GM06990 (cell line): ENCODE data around the gene GMFB.

ENCODE experiments used
- DNase-seq: peaks from one replicate; pipeline ENCODE4 v3.0.0-alpha.2; 2011; ENCODE audit not compliant: insufficient read length; ENCODE audit errors: extremely low read depth
- H3K27me3 ChIP-seq: replicated peaks from 2 replicates; pipeline ENCODE4 v1.6.0; 2011; ENCODE audit warnings: low read length; ENCODE audit not compliant: control insufficient read depth, insufficient read depth
- H3K36me3 ChIP-seq: 2 replicates; pipeline ENCODE4 v1.5.1; 2011; ENCODE audit warnings: low read length; ENCODE audit not compliant: control insufficient read depth, insufficient read depth
- H3K4me3 ChIP-seq: replicated peaks from 2 replicates; pipeline ENCODE4 v1.5.1; 2011; ENCODE audit warnings: low read depth, mild to moderate bottlenecking, control low read depth, low read length
- TF ChIP-seq, protein P1 (sequence below): IDR thresholded peaks from 2 replicates; pipeline ENCODE4 v1.5.1; 2011; ENCODE audit warnings: low read length, control low read depth, mild to moderate bottlenecking, inconsistent platforms; ENCODE audit not compliant: insufficient read depth, poor library complexity, severe bottlenecking

The GMFB gene

DNA sequence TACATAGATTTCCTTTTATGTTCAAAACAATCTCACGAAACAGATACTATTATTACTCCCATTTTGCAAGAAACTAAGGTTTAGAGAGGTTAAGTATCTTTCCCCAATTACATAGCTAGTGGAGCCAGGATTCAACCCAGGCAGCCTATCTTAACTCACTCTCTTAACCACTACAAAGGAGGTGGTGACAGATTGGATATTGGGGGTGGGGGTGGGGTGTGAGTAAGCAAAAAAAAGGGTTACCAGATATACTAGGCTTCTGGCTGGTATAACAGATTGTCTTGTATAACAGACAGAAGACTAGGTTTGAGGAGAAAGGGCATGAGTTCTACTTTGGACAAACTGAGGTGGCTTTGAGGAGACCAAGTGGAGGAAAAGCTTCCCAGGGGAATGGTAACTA lies 2.1 kb downstream of the GMFB start:
- no peak overlapping the region for H3K4me3 ChIP-seq
- no peak for DNase-seq
- no peaks in the 10 kb centered on the region for H3K27me3 ChIP-seq
- H3K36me3 ChIP-seq: peaks cover 1% of the 10 kb centered on the region; the same call in 1 of the 2 replicates
- TF ChIP-seq, protein P1, sequence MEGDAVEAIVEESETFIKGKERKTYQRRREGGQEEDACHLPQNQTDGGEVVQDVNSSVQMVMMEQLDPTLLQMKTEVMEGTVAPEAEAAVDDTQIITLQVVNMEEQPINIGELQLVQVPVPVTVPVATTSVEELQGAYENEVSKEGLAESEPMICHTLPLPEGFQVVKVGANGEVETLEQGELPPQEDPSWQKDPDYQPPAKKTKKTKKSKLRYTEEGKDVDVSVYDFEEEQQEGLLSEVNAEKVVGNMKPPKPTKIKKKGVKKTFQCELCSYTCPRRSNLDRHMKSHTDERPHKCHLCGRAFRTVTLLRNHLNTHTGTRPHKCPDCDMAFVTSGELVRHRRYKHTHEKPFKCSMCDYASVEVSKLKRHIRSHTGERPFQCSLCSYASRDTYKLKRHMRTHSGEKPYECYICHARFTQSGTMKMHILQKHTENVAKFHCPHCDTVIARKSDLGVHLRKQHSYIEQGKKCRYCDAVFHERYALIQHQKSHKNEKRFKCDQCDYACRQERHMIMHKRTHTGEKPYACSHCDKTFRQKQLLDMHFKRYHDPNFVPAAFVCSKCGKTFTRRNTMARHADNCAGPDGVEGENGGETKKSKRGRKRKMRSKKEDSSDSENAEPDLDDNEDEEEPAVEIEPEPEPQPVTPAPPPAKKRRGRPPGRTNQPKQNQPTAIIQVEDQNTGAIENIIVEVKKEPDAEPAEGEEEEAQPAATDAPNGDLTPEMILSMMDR: no peak

DNA sequence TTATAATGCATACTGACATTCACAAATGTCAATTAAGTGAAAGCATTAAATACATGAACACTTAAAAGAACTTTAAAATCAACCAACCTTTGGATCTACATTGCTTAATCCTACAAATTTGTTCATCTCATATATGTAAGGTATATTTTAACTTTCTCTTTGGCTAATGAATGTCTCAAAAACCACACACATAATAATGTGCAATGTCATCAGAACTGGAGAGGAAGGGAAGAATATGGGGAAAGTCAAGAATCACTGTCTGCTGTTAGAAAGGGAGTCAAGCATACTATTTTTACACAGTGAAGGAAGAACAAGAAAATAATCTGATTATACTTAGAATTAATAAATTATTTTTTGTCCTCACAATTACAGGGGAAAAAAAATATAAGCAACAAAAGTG lies 4.9 kb downstream of the GMFB start:
- TF ChIP-seq, protein P1: no peak
- Histone ChIP-seq H3K36me3 (peaks cover 1% of the 10 kb centered on the region; the same call in 1 of the 2 replicates), H3K27me3 (no peaks in the 10 kb centered on the region), H3K4me3 (peak overlapping the region; percentile 29)
- no peak for DNase-seq

DNA sequence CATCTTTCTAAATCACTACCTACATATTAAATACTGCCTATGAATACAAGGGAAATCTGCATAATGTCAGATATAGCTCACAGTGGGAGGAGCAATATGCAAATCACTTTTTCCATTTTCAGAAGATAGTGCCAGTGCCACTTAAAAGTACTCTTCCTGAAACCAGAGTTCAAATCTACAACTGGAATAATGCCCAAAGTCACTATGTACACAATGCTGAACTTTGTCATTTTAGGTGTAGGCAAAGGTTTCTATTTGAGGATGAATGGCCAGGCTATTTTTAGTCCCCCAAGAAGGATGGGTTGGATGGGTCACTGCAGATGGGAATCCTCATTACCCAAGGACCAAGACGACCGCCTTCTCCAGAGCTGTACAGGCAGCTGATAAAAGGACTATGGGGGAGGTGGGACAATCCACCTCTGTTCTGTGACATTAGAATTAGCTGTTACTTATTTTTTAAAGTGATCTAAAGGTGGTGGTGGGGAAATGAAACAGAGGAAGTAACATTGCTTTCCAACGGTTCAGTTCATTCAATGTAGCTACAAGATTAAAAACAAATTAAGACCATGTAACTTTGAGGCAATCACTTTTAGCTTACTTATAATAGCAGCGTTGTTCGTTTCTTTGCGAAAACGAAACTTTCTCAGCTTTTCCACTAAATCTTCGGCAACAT lies 5.6 kb downstream of the GMFB start:
- Histone ChIP-seq H3K27me3 (no peaks in the 10 kb centered on the region), H3K4me3 (peak overlapping the region; percentile 29), H3K36me3 (peaks cover 1% of the 10 kb centered on the region; the same call in 1 of the 2 replicates)
- DNase-seq: peak; percentile 15
- TF ChIP-seq, protein P1: no peak

DNA sequence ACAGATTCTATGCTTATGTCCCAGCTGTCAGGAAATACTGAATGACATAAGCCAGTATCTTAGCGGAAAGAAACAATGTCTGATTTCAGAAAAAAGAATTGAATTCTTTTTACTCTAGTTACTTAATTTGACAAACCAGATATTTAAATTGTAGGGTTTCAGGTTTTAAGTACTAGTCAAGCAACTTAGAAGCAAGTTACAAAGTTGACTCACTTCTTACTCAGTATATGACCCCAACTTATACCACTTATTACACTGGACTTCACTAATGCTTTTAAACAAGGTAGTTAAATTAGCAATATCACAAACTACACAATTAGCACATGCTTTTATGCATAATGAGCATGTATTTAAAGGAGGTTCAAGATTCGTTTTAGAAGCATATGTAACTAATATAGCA lies 7.1 kb downstream of the GMFB start:
- Histone ChIP-seq H3K4me3 (no peak overlapping the region), H3K36me3 (peaks cover 1% of the 10 kb centered on the region; the same call in 1 of the 2 replicates), H3K27me3 (no peaks in the 10 kb centered on the region)
- TF ChIP-seq, protein P1: no peak
- DNase-seq: no peak

DNA sequence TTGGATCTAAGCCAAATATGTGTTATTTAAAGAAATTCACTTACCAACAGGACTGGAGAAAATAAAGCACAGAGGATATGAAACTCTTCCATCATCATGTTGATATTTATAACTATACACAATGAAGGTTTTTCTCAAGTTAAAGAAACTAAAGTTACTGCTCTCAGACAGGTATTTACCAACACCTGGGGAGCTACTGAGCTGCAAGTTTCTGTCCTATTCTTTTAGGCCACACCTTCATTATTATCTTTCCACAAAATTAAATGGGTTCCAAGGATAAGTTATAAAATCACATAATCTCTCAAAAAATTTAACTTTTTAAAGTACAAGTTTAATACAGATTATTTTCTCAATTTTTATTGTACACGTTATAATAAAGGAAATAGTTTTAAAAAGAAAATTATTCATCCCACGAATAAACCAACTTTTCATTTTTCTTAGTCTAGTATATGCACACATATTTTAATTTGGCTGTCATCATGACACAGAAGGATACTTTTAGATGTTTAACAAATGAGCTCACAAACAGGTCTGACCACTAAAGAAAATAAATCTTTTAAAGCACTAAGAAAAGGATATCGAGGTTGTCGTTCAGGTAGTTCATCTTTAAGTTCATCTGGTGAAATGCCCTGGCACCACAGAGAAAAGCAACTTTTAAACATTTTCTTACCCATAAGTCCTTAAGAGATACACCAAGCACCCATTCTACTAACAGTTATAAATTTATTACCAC lies 7.8 kb downstream of the GMFB start:
- H3K36me3 ChIP-seq: peaks cover 1% of the 10 kb centered on the region; the same call in 1 of the 2 replicates
- H3K4me3 ChIP-seq: no peak overlapping the region
- H3K27me3 ChIP-seq: no peaks in the 10 kb centered on the region
- DNase-seq: no peak
- TF ChIP-seq, protein P1: no peak
